Measurements from ENCODE around the gene PPP2R2D. TPM values are rescaled to one million over a fixed set of nuclear protein-coding genes. Genes with fewer than 3 reads are reported as not detected.

PPP2R2D gene
- total RNA-seq, 1 donor from 2014 or later, result 32.7 TPM

DNA sequence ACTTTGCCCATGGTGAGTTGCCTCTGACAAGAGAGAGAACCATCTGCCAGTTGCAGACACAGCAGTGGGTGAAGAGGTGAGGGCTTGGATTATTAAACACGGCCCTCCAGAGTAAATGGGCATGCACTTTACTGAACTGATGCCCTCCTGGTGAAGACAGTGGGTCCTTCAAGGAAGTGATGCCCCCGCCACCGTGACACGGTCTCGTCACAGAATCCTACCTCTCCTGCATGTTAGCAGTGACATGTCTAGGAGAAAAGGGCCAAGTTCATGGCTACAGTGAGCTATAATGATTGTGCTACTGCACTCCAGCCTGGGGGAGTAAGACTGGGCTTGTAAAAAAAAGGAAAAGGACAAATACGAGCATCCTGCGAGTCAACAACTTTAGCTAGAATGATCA is 78.5 kb downstream of the PPP2R2D start:
- Mint-ChIP-seq H3K36me3 (ENCODE audit: low read depth) (peaks cover 3% of the 10 kb centered on the region), H3K4me3 (peak overlapping the region; percentile 3), H3K9me3 (no peaks in the 10 kb centered on the region), H3K4me1 (peaks cover 10% of the 10 kb centered on the region), H3K27me3 (no peaks in the 10 kb centered on the region), H3K27ac (no peak overlapping the region)
- intact Hi-C loops (cut with micrococcal nuclease), result no loop called here
- DNase-seq (no peak), ATAC-seq (ENCODE audit: low read depth) (no peak)
- ChIA-PET CTCF (no interaction called here), POLR2A (no interaction called here)
- TF ChIP-seq, protein P1, sequence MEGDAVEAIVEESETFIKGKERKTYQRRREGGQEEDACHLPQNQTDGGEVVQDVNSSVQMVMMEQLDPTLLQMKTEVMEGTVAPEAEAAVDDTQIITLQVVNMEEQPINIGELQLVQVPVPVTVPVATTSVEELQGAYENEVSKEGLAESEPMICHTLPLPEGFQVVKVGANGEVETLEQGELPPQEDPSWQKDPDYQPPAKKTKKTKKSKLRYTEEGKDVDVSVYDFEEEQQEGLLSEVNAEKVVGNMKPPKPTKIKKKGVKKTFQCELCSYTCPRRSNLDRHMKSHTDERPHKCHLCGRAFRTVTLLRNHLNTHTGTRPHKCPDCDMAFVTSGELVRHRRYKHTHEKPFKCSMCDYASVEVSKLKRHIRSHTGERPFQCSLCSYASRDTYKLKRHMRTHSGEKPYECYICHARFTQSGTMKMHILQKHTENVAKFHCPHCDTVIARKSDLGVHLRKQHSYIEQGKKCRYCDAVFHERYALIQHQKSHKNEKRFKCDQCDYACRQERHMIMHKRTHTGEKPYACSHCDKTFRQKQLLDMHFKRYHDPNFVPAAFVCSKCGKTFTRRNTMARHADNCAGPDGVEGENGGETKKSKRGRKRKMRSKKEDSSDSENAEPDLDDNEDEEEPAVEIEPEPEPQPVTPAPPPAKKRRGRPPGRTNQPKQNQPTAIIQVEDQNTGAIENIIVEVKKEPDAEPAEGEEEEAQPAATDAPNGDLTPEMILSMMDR (IDR thresholded peaks at IDR 0.05), result no peak

DNA sequence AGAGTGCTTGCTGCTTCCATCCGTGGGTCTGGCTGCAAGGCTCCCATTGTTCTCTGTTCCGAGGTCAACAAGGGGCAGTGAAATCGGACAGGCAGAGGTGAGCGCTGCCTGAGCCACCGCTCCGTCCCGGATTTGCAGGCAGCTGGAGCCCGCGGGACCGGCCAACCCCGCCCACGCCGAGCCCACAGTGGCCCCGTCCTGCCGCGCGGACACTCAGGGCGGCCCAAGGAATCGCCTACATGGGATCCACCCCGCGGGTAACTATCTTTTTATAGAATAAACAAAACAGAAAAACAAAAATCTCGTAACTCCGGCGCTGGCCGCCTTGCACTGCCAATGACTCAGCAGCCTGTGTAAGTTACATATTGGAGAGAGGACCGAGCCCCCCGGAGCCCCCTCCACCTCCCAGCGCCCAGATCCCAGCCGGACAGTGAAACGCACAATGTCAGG is 79.0 kb downstream of the PPP2R2D start:
- no peaks in the 10 kb centered on the region for H3K9me3 Mint-ChIP-seq
- H3K4me3 Mint-ChIP-seq, result peak overlapping the region; percentile 50
- H3K36me3 Mint-ChIP-seq (ENCODE audit: low read depth), result peaks cover 3% of the 10 kb centered on the region
- no peak for DNase-seq
- H3K27me3 Mint-ChIP-seq, result no peaks in the 10 kb centered on the region
- ATAC-seq (ENCODE audit: low read depth), result no peak
- CTCF ChIA-PET, result no interaction called here
- H3K27ac Mint-ChIP-seq, result no peak overlapping the region
- POLR2A ChIA-PET, result no interaction called here
- intact Hi-C loops (cut with micrococcal nuclease), result loop anchor here (2.0 to 5.0 kb wide), 2 partner anchors 353 to 417 kb away; partner anchors contain the start of genes LRRC27 and PWWP2B
- H3K4me1 Mint-ChIP-seq, result peaks cover 10% of the 10 kb centered on the region
- TF ChIP-seq, protein P1 (IDR thresholded peaks at IDR 0.05), result no peak

DNA sequence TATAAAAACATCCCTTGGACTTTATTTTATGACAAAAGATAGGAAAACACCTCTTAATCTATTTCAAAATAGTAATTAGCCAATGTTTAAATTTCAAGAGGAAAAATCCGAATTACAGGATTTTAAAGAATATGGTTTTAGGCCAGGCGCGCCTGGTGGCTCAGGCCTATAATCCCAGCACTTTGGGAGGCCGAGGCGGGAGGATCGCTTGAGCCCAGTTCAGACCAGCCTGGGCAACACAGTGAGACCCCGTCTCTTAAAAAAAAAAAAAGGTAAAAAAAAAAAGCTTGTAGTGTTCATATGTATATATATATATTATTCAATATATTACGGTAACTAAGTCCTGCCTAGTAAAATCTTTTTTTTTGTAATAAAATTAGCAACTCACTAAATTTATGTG is 79.5 kb downstream of the PPP2R2D start:
- Mint-ChIP-seq H3K4me1 (peaks cover 10% of the 10 kb centered on the region), H3K36me3 (ENCODE audit: low read depth) (peaks cover 3% of the 10 kb centered on the region), H3K9me3 (no peaks in the 10 kb centered on the region), H3K27me3 (no peaks in the 10 kb centered on the region), H3K27ac (no peak overlapping the region), H3K4me3 (peak overlapping the region; percentile 50)
- DNase-seq (no peak), ATAC-seq (ENCODE audit: low read depth) (no peak)
- TF ChIP-seq, protein P1 (IDR thresholded peaks at IDR 0.05), result no peak
- POLR2A ChIA-PET, result interaction anchor here (0.6 kb wide), 1 partner anchor 17 kb away, joined by 3 read pairs; no protein-coding TSS in a partner anchor
- intact Hi-C loops (cut with micrococcal nuclease), result loop anchor here (2.0 to 5.0 kb wide), 2 partner anchors 352 to 417 kb away; partner anchors contain the start of genes LRRC27 and PWWP2B
- CTCF ChIA-PET, result no interaction called here

DNA sequence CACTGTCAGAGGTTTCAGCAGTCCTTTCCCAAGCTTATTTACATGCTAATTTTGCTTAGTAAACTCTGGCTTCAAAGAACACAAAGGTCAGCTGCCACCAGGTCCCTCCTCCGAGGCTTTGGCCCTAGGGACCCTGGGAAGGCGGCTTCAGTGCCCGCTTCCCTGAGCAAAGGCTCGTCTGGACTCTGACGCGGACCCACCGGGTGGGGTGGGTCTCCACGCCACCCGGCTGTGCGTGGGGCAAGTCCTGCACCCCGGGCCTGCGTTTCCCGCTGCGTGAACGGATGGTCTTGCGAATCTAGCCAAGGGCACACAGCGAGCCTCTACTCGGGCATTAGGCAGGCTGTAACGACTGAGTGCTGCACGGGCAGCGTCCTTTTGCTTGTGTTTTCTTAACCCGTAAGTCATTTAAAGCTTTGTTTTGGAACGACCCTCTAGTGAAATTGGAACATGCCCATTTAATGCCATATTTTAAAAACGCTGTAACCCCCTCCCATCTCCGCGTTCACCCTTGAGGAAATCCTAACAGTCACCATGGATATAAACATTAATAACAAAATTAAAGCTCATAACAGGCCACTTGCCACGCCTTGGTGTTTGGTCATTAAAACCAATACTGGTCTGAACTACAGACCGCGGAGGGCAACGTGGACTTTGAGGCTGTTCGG is 80.1 kb downstream of the PPP2R2D start:
- H3K27me3 Mint-ChIP-seq, result peaks cover 1% of the 10 kb centered on the region
- H3K4me3 Mint-ChIP-seq, result peak overlapping the region; percentile 87
- ChIA-PET CTCF (no interaction called here), POLR2A (interaction anchor here (0.5 to 2.0 kb wide), 4 partner anchors 18 to 80 kb away, joined by 3 to 9 read pairs (median 4); partner anchors contain the start of gene PPP2R2D)
- TF ChIP-seq, protein P1 (IDR thresholded peaks at IDR 0.05), result no peak
- ATAC-seq (ENCODE audit: low read depth), result no peak
- intact Hi-C loops (cut with micrococcal nuclease), result loop anchor here (1.0 to 5.0 kb wide), 3 partner anchors 81 to 416 kb away; partner anchors contain the start of genes LRRC27 and PWWP2B
- H3K27ac Mint-ChIP-seq, result peak overlapping the region; percentile 35
- H3K36me3 Mint-ChIP-seq (ENCODE audit: low read depth), result no peaks in the 10 kb centered on the region
- H3K9me3 Mint-ChIP-seq, result no peaks in the 10 kb centered on the region
- DNase-seq, result no peak
- H3K4me1 Mint-ChIP-seq, result peaks cover 10% of the 10 kb centered on the region

DNA sequence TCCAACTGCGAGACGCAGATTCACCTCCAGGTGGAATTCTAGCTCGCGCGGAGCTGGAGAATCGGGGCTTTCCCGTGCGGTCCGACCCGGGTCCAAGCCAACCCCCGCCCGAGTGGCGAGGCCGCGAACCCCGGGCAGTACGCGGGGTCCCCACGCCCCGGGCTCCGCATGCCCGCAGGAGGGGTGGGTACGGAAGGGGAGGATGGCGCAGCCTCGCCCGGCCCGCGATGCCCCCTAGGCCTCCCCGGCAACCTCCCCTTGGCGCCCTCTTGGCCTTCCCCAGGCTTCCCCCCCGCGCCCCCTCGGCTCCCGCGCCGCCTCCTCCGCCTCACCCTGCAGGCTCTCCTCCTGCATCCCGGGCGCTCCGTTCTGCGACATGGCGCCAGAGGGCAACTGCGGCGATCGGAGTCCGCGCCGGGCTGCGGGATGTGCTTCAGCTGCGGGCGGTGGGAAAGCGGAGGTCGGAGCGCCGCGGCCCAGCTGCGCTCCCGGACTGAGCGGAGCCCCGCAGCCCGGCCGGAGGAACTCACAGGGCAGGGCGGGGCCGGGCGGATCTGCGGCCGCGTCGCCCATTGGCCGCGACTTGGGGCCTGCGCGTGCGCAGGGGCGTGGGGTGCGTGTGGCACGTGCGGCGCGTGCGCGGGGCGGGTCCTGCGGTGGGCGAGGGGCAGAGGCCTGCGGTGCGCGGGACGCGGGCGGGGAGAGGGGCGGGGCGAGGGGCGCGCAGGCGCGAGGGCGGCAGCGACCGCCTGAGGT is 80.8 kb downstream of the PPP2R2D start, which contains the start of gene BNIP3:
Gene BNIP3, minus strand, starts transcription at position 495 of the 756 bp plus-strand sequence. Its CDS starts 117 bp downstream, at position 378.
- DNase-seq, result peak; percentile 98
- POLR2A ChIA-PET, result interaction anchor here (0.5 to 2.0 kb wide), 3 partner anchors 57 to 81 kb away, joined by 3 to 9 read pairs (median 4); partner anchors contain the start of gene PPP2R2D
- intact Hi-C loops (cut with micrococcal nuclease), result loop anchor here (1.0 to 5.0 kb wide), 3 partner anchors 81 to 416 kb away; partner anchors contain the start of genes LRRC27 and PWWP2B
- Mint-ChIP-seq H3K36me3 (ENCODE audit: low read depth) (no peaks in the 10 kb centered on the region), H3K4me1 (peaks cover 10% of the 10 kb centered on the region), H3K4me3 (peak within 1 kb of the TSS; percentile 87), H3K27me3 (peaks cover 2% of the 10 kb centered on the region), H3K9me3 (no peaks in the 10 kb centered on the region), H3K27ac (peak within 1 kb of the TSS; percentile 35)
- CTCF ChIA-PET, result no interaction called here
- ATAC-seq (ENCODE audit: low read depth), result peak; percentile 90
- TF ChIP-seq, protein P1 (IDR thresholded peaks at IDR 0.05), result no peak

All from activated B cell treated with CpG ODN at 0.5 μM for 24 hours (primary cell).